ENCODE measurements around the gene HOXB3.

Gene HOXB3

DNA sequence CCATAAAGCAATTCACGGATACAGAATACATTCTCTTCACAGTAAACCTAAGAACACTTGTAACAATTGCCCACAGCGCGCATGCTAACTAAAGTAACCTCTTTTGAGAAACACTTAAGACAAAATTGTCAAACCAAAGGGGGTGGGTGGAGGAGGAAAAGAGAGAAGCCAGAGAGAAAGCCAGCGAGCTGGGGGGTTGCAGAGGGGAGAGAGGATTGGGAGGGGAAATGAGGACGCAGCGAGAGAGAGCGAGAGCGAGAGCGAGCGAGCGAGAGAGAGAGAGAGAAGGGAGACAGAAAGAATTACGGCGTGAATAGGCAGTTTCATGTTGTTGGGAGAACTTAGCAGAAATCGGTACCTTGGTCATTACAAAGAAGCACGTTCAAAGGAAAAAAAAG, 22.4 kb upstream of the HOXB3 start:
- DNase-seq (ENCODE audit: low read depth) = peak; percentile 4

- DNase-seq (ENCODE audit: low read depth) = no peak
These were observed 21.8 kb upstream of the HOXB3 start for GRCh38 chr17:48611681-48612455.

DNA sequence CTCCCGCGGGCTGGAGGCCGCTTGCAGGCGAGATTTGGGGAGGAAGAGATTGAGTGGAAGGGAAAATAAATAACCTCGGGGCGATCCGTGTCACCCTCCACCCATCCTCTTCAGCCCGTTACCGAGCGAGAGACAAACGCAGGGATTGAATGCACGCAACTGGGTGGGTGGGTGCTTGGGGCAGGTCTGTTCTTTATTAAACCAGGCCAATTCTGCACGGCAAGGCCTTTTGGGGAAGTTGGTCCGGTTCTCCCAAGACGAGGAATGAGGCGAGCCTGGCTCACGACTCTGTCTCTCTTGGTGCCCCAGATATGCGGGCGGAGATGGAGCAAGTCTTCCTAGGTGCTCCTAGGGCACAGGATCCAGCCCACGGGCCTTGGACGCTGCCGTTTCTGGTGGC, 21.2 kb upstream of the HOXB3 start:
- no peak for DNase-seq (ENCODE audit: low read depth)

DNA sequence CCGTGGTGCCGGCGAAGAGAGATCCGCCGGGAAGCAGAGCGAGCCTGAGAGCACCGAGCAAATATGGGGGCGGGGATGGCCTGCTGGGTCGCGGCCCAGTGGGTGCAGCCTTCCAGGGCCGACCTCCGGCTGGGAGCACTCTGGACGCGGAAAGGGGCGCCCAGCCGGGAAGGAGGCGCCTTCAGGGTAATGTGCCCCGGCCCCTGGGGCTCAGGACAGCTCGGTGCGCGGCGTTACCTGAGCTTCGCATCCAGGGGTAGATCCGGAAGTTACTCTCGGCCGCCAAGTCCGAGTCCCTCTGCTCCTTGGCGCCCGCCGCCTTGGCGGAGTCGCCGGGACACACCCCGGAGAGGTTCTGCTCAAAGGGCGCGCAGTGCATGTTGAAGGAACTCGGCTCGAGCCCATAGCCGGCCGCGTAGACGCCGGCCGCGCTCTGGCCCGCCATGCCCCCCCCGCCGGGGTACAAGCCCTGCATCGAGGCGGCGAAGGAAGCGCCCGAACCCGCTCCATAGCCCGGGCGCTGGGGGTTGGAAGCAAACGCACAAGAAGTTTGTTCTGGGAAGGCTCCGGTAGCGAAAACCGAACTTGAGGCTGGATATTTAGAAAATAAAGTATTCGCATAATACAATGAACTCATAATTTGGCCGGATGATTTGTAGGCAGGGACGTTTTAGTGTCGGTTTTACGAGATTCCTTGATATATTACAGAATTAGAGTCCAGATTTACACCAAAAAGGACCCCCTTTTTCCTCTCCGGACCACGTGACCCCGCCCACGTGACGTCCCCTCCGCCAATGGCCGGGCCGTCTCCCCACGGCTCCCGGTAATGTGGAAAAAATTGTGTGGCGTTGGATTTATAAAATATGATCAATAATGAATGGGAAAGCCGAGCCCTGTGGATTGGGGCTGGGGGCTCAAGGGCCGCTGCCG, 20.5 kb upstream of the HOXB3 start, which contains the start of gene HOXB7:
HOXB7 (minus strand) TSS at position 736 of the 930 bp plus-strand sequence; CDS start at position 637, 99 bp downstream.
- DNase-seq (ENCODE audit: low read depth) = no peak

DNA sequence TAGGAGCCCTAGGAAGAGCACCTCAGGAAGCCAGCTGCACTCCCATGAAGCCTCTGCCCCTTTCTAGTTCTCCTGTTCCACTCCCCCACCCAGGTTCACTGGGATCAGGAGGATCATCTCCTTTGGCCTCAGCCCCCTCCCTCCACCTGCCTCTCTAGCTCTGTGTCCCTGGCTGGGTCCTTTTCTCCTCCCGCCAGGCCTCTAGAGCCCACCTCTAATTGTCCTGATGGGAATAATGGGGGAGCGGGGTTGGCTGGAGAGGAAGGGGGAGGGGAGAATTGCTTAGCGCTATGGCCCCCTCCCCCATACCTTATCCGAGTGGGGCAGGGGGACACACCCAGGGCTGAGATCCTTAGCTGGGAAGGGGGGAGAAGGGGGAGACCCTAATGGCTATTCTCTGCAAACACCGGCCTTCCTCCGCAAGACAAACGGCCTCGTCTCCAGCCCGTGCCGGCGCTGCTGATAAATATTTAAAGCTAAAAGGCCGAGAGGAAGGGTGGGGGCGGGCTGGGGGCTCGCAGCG, 19.8 kb upstream of the HOXB3 start:
- DNase-seq (ENCODE audit: low read depth) = no peak

DNA sequence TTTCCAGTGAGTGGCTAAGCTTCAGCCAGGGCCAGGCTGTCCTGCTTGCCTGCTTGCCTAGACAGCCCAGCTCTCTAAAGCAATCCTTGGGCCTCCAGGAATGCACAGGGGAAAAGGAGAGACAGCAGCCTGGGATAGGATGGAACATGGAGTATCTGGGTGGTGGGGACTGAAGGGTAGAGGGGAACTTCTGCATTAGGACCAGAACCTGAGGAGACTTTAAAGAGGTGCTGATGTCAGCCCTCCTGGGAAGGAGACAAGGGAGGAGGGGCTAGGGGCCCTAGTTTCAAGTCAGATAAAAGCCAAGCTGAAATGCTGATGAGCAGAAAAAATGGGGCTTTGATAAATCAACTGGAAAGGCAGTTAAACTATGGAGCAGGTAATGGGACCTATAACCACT, 19.0 kb upstream of the HOXB3 start:
- DNase-seq (ENCODE audit: low read depth) = no peak

- no peak for DNase-seq (ENCODE audit: low read depth)
These were observed 18.4 kb upstream of the HOXB3 start for GRCh38 chr17:48608494-48608834.

- DNase-seq (ENCODE audit: low read depth) = no peak
These were observed 17.0 kb upstream of the HOXB3 start for GRCh38 chr17:48606892-48607614.

GRCh38 chr17:48605991-48606891, 16.2 kb upstream of the HOXB3 start:
- DNase-seq (ENCODE audit: low read depth) = no peak

DNA sequence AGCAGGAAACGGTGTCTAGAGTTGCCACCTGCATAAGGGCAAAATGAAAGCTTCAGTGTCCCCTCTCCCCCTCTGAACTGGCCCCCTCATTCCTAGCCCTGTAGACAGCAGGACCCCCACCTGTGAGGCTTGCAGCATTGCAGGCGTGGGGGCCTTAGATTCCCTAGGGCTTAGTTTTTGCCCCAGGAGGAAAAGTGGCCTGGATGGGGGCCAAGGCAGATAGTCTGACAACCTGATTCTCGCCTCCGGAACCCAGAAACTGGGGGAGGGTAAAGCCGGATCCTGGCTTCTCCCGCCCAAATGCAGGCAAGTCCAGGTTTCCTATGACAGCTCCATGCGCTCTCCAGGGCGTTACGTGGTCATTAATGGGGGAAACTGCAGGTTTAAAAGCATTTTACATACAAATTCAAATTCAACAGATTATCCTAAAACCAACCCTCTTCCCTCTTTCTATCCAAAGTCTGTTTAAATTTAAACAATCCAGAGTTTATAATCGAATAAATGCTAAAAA, 15.4 kb upstream of the HOXB3 start:
- no peak for DNase-seq (ENCODE audit: low read depth)

DNA sequence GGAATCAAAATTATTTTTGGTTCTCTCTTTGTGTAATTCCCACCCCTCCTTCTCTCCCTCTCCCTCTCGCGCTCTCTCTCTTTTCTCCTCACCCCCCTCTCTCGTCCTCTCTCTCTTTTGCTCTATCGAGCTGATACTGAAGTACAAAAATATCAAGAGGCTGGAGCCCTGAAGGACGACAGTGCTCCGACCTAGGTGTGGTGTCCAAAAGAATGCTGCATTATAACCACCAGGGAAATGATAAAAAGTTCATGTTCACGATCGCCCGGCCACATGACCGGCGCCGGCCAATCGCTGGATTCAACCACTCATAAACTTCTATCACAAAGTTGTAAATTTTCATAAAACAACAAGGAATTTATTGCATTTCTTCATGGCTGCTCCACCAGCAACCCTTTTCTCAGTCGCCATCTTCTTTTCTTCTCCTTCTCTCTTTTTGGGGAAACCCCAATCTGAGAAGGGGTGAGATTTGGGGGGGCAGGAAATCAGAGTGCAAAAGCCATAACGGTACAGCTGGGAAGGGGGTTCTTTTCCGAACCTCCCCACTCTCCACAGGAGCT, 14.8 kb upstream of the HOXB3 start, which contains the start of gene HOXB6:
HOXB6 (minus strand) TSS at position 217 of the 560 bp plus-strand sequence. CDS start 6,836 bp downstream, outside the sequence.
- DNase-seq (ENCODE audit: low read depth) = no peak

GRCh38 chr17:48603959-48604769, 14.1 kb upstream of the HOXB3 start:
- no peak for DNase-seq (ENCODE audit: low read depth)

- DNase-seq (ENCODE audit: low read depth) = no peak
These were observed 11.7 kb upstream of the HOXB3 start for GRCh38 chr17:48601539-48602425.

DNA sequence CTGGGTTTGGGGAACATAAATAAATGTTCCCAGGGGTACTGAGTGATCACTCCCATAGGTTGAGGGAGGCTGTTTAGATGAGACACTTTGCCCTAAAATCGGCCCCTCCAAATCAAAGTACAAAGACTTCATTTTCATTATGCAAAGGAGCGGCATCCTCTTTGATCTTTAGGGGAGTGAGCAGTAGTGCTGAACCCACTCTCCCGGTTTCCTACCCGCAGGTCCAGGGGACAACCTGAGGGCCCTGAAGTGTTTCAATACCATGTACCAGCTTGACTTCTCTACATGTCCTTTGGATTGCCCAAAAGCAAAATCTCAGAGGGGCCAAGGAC, 11.1 kb upstream of the HOXB3 start:
- DNase-seq (ENCODE audit: low read depth) = no peak

DNA sequence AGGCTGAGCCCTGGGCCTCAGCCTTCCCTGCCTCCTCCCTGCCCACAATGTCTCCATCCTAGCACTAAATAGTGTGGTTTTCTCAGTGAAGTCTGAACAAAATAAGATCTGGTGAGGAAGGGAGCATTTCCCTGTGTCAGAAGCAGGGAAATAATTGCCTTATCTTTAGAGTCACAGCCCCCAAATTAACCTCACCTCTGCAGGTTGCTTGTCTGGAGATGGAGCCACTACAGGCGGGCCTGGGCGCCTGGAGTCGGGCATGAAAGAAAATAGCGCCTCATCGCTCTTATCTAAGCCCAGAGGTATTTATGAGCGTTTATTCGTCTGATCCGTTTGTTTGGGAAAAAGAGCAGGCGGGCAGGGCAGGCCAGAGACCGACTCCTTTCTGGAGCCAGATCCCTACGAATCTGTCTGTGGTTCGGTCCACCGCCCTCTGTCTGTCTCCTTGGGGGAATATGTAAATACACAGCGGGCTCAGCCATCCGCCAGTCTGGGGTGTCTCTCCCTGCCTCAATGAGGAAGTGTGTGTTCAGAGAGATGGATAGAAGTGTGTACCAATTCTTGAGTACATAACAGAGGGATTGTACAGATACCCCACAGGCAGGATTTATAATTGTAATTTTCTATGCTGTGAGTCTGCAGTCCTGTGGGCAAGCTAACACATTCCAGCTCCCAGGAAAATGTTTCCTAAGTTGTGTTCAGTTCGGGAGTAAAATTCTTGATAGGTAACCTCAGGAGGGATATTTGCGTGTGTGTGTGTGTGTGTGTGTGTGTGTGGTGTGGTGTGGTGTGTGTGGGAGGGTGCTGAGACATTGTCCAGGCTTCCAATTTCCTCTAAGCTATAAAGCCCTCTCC, 10.4 kb upstream of the HOXB3 start:
- DNase-seq (ENCODE audit: low read depth) = no peak

- DNase-seq (ENCODE audit: low read depth) = no peak
These were observed 9.3 kb upstream of the HOXB3 start for GRCh38 chr17:48599354-48599753.

DNA sequence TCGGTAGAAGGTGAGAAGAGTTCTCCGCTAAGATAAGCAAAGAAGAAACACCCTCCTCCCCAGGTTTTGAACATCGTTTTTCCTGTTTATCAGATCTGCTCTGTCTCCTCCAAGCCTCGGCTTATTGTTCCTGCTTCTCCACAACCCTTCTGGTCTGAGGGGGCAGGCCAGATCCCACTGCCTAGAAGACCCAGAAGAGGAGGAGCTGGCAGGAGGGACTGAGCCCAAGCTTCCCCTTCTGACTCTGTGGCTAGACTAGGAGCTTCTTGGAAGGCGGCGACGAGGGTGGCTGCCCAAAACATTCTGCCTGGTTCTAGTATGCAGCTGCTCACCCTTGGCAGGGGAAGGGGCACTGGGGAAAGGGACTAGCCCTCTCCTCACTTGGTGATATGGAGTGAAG, 8.7 kb upstream of the HOXB3 start:
- DNase-seq (ENCODE audit: low read depth) = no peak
